ENCODE data around the gene ADCY5.
"Not testable (repeated sequence)": the region's sequence is repeated elsewhere in the genome, so short reads cannot be mapped to it uniquely, and the experiment has no call there.

ADCY5 gene

GRCh38 chr3:123261666-123262065 is 187.2 kb downstream of the ADCY5 start:
- no peak for ATAC-seq
- no peak for DNase-seq

GRCh38 chr3:123258811-123259420 is 190.0 kb downstream of the ADCY5 start:
- no peak for DNase-seq
- peak; percentile 23 for ATAC-seq

GRCh38 chr3:123258359-123258758 is 190.5 kb downstream of the ADCY5 start:
- no peak for DNase-seq
- no peak for ATAC-seq

- DNase-seq (no peak), ATAC-seq (no peak)
Observed at GRCh38 chr3:123256256-123256655, 192.6 kb downstream of the ADCY5 start.

GRCh38 chr3:123246866-123247265 is 202.0 kb downstream of the ADCY5 start:
- ATAC-seq, result no peak
- DNase-seq, result no peak

GRCh38 chr3:123244128-123244527 is 204.8 kb downstream of the ADCY5 start:
- DNase-seq, result peak; percentile 9
- no peak for ATAC-seq

GRCh38 chr3:123239756-123240155 is 209.1 kb downstream of the ADCY5 start:
- ATAC-seq (no peak), DNase-seq (no peak)

- DNase-seq, ATAC-seq: not testable (repeated sequence)
Observed at GRCh38 chr3:123239186-123239585, 209.7 kb downstream of the ADCY5 start.

GRCh38 chr3:123236902-123237301 is 212.0 kb downstream of the ADCY5 start:
- DNase-seq, result no peak
- no peak for ATAC-seq
